T47D (cell line): ENCODE measurements around the gene ZFR2.
"Not testable (repeated sequence)": the region's sequence is repeated elsewhere in the genome, so short reads cannot be mapped to it uniquely, and the experiment has no call there.

Experiments used
- DNase-seq, 2 experiments: peaks; one replicate each; pipeline versions ENCODE4 v3.0.0 to v3.0.0-alpha.2; 2011 to 2012; ENCODE audit warnings: low read depth in 1 of 2, low spot score in 1 of 2
- JUND ChIP-seq: IDR thresholded peaks from 2 replicates; pipeline ENCODE4 v1.6.1; 2012; ENCODE audit warnings: low read depth
- in situ Hi-C: cut with HindIII; loops from 2 replicates; pipeline ENCODE4 v1.10.0; 2016; ENCODE audit warnings: low sequenced_read_pairs, low pct_unique_long_range_greater_than_20kb

The ZFR2 gene

GRCh38 chr19:3868770-3869456 lies at the start of gene ZFR2:
Gene ZFR2 (minus strand): TSS chr19:3869038. CDS start chr19:3869017, 21 bp downstream.
- in situ Hi-C loops: no loop called here
- DNase-seq: peak in 1 of 2 experiments; percentile 87
- no peak for TF ChIP-seq JUND

- DNase-seq: no peak
- in situ Hi-C loops: no loop called here
- no peak for TF ChIP-seq JUND
These were observed 47.2 kb upstream of the ZFR2 start for GRCh38 chr19:3916033-3916432.

GRCh38 chr19:3914199-3914598 lies 45.4 kb upstream of the ZFR2 start:
- TF ChIP-seq JUND: no peak
- DNase-seq: peak in 1 of 2 experiments; percentile 15
- in situ Hi-C loops: no loop called here

- TF ChIP-seq JUND: no peak
- DNase-seq: no peak
- in situ Hi-C loops: no loop called here
These were observed 41.3 kb upstream of the ZFR2 start for GRCh38 chr19:3910105-3910504.

- in situ Hi-C loops: no loop called here
- DNase-seq: no peak
- no peak for TF ChIP-seq JUND
These were observed 39.6 kb upstream of the ZFR2 start for GRCh38 chr19:3908266-3909054.

GRCh38 chr19:3907626-3908265 lies 38.9 kb upstream of the ZFR2 start:
- TF ChIP-seq JUND: no peak
- in situ Hi-C loops: no loop called here
- no peak for DNase-seq

GRCh38 chr19:3904233-3904632 lies 35.4 kb upstream of the ZFR2 start:
- in situ Hi-C loops: no loop called here
- TF ChIP-seq JUND: no peak
- DNase-seq: no peak

- DNase-seq: peak in 1 of 2 experiments; percentile 67
- no peak for TF ChIP-seq JUND
- in situ Hi-C loops: no loop called here
These were observed 33.6 kb upstream of the ZFR2 start for GRCh38 chr19:3902317-3902973.

- TF ChIP-seq JUND: no peak
- in situ Hi-C loops: no loop called here
- DNase-seq: peak in 1 of 2 experiments; percentile 9
These were observed 30.9 kb upstream of the ZFR2 start for GRCh38 chr19:3899531-3900294.

- TF ChIP-seq JUND: no peak
- in situ Hi-C loops: no loop called here
These were observed 29.6 kb upstream of the ZFR2 start for GRCh38 chr19:3898426-3898825.

GRCh38 chr19:3897936-3898335 lies 29.1 kb upstream of the ZFR2 start:
- in situ Hi-C loops: no loop called here
- no peak for DNase-seq
- TF ChIP-seq JUND: no peak

More at GRCh38 chr19:3898426-3898825, 29.6 kb upstream of the ZFR2 start:
- DNase-seq: no peak

- in situ Hi-C loops: no loop called here
- DNase-seq: no peak
- no peak for TF ChIP-seq JUND
These were observed 26.9 kb upstream of the ZFR2 start for GRCh38 chr19:3895788-3896187.

GRCh38 chr19:3894959-3895358 lies 26.1 kb upstream of the ZFR2 start:
- in situ Hi-C loops, DNase-seq: not testable (repeated sequence)
